HL-60 (cell line): ENCODE results near the gene CFAP92.

ENCODE experiments used
- DNase-seq, 2 experiments: peaks; one replicate each; pipeline ENCODE4 v3.0.0-alpha.2; 2010 to 2020; ENCODE audit warnings: low read depth in 1 of 2, low spot score in 1 of 2
- H3K27ac ChIP-seq: fragments of 250-450 bp; sonication (Bioruptor Pico); replicated peaks from 2 replicates; pipeline ENCODE4 v1.5.1; 2020; ENCODE audit warnings: mild to moderate bottlenecking, moderate library complexity
- H3K27me3 ChIP-seq: fragments of 250-450 bp; sonication (Bioruptor Pico); 2 replicates; pipeline ENCODE4 v1.5.1; 2021; ENCODE audit warnings: mild to moderate bottlenecking, moderate library complexity; ENCODE audit not compliant: insufficient read depth, poor library complexity, severe bottlenecking
- H3K4me3 ChIP-seq: replicated peaks from 2 replicates; pipeline ENCODE4 v1.5.1; 2011; ENCODE audit warnings: mild to moderate bottlenecking, control low read depth, low read length; ENCODE audit not compliant: insufficient read depth
- CTCF ChIP-seq: IDR thresholded peaks from one replicate; pipeline ENCODE4 v1.5.1; 2011; ENCODE audit warnings: low read length, control low read depth, inconsistent platforms; ENCODE audit not compliant: insufficient read depth
- GABPA ChIP-seq: IDR thresholded peaks from 2 replicates; pipeline ENCODE4 v1.6.1; 2012; ENCODE audit warnings: low read depth
- POLR2AphosphoS5 ChIP-seq: IDR thresholded peaks from 2 replicates; pipeline ENCODE4 v1.6.1; 2012; ENCODE audit warnings: low read depth
- REST ChIP-seq: IDR thresholded peaks from 2 replicates; pipeline ENCODE4 v1.6.1; 2012; ENCODE audit warnings: low read depth; ENCODE audit not compliant: insufficient replicate concordance
- SPI1 ChIP-seq: IDR thresholded peaks from 2 replicates; pipeline ENCODE4 v1.6.1; 2012; ENCODE audit warnings: low read depth, mild to moderate bottlenecking, borderline replicate concordance

CFAP92 gene

GRCh38 chr3:129023909-129024308, 30.0 kb upstream of the CFAP92 start:
- no peak for DNase-seq

GRCh38 chr3:129023008-129023358, 29.1 kb upstream of the CFAP92 start:
- no peak for TF ChIP-seq CTCF
- no peak for TF ChIP-seq SPI1
- no peak for TF ChIP-seq POLR2AphosphoS5
- no peak for TF ChIP-seq GABPA
- no peak for TF ChIP-seq REST

More at GRCh38 chr3:129023909-129024308, 30.0 kb upstream of the CFAP92 start:
- no peak overlapping the region for H3K27ac ChIP-seq
- no peaks in the 10 kb centered on the region for H3K27me3 ChIP-seq
- no peak for TF ChIP-seq REST
- no peak for TF ChIP-seq POLR2AphosphoS5
- no peak for TF ChIP-seq GABPA
- TF ChIP-seq CTCF = no peak
- TF ChIP-seq SPI1 = no peak
- H3K4me3 ChIP-seq = no peak overlapping the region

GRCh38 chr3:129022114-129023007, 28.5 kb upstream of the CFAP92 start:
- no peaks in the 10 kb centered on the region for H3K27me3 ChIP-seq
- H3K27ac ChIP-seq = no peak overlapping the region
- TF ChIP-seq REST (no peak), POLR2AphosphoS5 (no peak), GABPA (no peak), SPI1 (no peak), CTCF (no peak)
- no peak for DNase-seq
- no peak overlapping the region for H3K4me3 ChIP-seq

More at GRCh38 chr3:129023008-129023358, 29.1 kb upstream of the CFAP92 start:
- no peak for DNase-seq
- no peaks in the 10 kb centered on the region for H3K27me3 ChIP-seq
- H3K4me3 ChIP-seq = no peak overlapping the region
- H3K27ac ChIP-seq = no peak overlapping the region
